K562 (cell line): ENCODE measurements around the gene ELOVL1. TPM values are rescaled to one million over a fixed set of nuclear protein-coding genes. Genes with fewer than 3 reads are reported as not detected.
A peak's percentile ranks its signal among the peaks of the same experiment; 100 is the strongest.

Source experiments
- CREBBP ChIP-seq: IDR thresholded peaks from one replicate; pipeline ENCODE4 v1.6.1; 2012; ENCODE audit warnings: low read depth, mild to moderate bottlenecking, control low read depth, inconsistent platforms, low read length
- DIDO1 ChIP-seq: fragments of 450-650 bp; IDR thresholded peaks from 2 replicates; pipeline ENCODE4 v1.6.1; 2016; ENCODE audit warnings: low read depth, missing biosample characterization, missing genetic modification characterization
- ESRRB ChIP-seq: fragments of 250-450 bp; sonication (Bioruptor Pico); IDR thresholded peaks from 2 replicates; pipeline ENCODE4 v1.5.0; 2020; ENCODE audit warnings: mild to moderate bottlenecking, moderate library complexity, borderline replicate concordance
- FUS ChIP-seq: fragments of 200-400 bp; formaldehyde crosslinking; optimal IDR thresholded peaks from 2 replicates; pipeline ENCODE3; 2017; ENCODE audit warnings: low read depth, low read length
- HMGXB4 ChIP-seq: sonication (generic); formaldehyde crosslinking; IDR thresholded peaks from 2 replicates; pipeline ENCODE4 v1.8.1; 2023; ENCODE audit warnings: mild to moderate bottlenecking, missing genetic modification reagents
- MAFG ChIP-seq: fragments of 450-650 bp; conservative IDR thresholded peaks from 2 replicates; pipeline ENCODE4 v1.6.1; 2016; ENCODE audit warnings: missing genetic modification characterization, missing compliant biosample characterization
- MYBL2 ChIP-seq, 2 experiments: fragments of 450-650 bp in 1 of 2; sonication (generic) in 1 of 2; formaldehyde crosslinking in 1 of 2; IDR thresholded peaks; 2 replicates each; pipeline versions ENCODE4 v1.6.1 to v1.8.1; 2017 to 2022; ENCODE audit warnings: borderline replicate concordance in 1 of 2, inconsistent platforms in 1 of 2, low read depth in 1 of 2, mild to moderate bottlenecking in 1 of 2, missing genetic modification reagents in 1 of 2, moderate library complexity in 1 of 2
- MYC ChIP-seq, 2 experiments: fragments of 250-450 bp in 1 of 2; sonication (Bioruptor Pico) in 1 of 2; IDR thresholded peaks; 2 replicates each; pipeline versions ENCODE4 v1.5.1 to v1.6.1; 2012 to 2021; ENCODE audit warnings: low read depth in 2 of 2, borderline replicate concordance in 1 of 2, improper control_type of control experiment in 1 of 2, low read length in 1 of 2, mild to moderate bottlenecking in 1 of 2, moderate library complexity in 1 of 2
- NCOA1 ChIP-seq: fragments of 450-650 bp; IDR thresholded peaks from 2 replicates; pipeline ENCODE4 v1.6.1; 2016; ENCODE audit warnings: low read depth
- NCOA2 ChIP-seq, 2 experiments: fragments of 450-650 bp; IDR thresholded peaks; 2 replicates each; pipeline ENCODE4 v1.6.1; 2018; ENCODE audit warnings: mild to moderate bottlenecking in 2 of 2, moderate library complexity in 1 of 2; ENCODE audit not compliant: partially characterized antibody in 2 of 2
- PRDM10 ChIP-seq: fragments of 450-650 bp; IDR thresholded peaks from 2 replicates; pipeline ENCODE4 v1.6.1; 2018; ENCODE audit not compliant: partially characterized antibody
- RBM15 ChIP-seq: fragments of 200-400 bp; formaldehyde crosslinking; IDR thresholded peaks from 2 replicates; pipeline ENCODE4 v1.6.1; 2018; ENCODE audit warnings: mild to moderate bottlenecking, low read length, moderate library complexity; ENCODE audit not compliant: insufficient read depth
- SP2 ChIP-seq: IDR thresholded peaks from 2 replicates; pipeline ENCODE4 v1.6.1; 2011; ENCODE audit warnings: mild to moderate bottlenecking, low read depth, low read length, moderate library complexity; ENCODE audit not compliant: poor library complexity, severe bottlenecking; ENCODE audit errors: extremely low read depth
- TARDBP ChIP-seq: fragments of 450-650 bp; IDR thresholded peaks from 2 replicates; pipeline ENCODE4 v1.6.1; 2016
- TCF3 ChIP-seq: sonication (generic); formaldehyde crosslinking; IDR thresholded peaks from 2 replicates; pipeline ENCODE4 v1.4.0; 2020; ENCODE audit warnings: mild to moderate bottlenecking, missing genetic modification reagents
- TEAD4 ChIP-seq, 2 experiments: sonication (generic) in 1 of 2; formaldehyde crosslinking in 1 of 2; IDR thresholded peaks; 2 replicates each; pipeline versions ENCODE4 v1.6.1 to v1.8.0; 2012 to 2022; ENCODE audit warnings: borderline replicate concordance in 1 of 2, inconsistent platforms in 1 of 2, low read length in 1 of 2, mild to moderate bottlenecking in 1 of 2, missing genetic modification reagents in 1 of 2
- U2AF1 ChIP-seq: fragments of 200-400 bp; formaldehyde crosslinking; optimal IDR thresholded peaks from 2 replicates; pipeline ENCODE3; 2017; ENCODE audit warnings: mild to moderate bottlenecking, low read depth, low read length, moderate library complexity
- ZNF133 ChIP-seq: fragments of 250-450 bp; sonication (Bioruptor Pico); IDR thresholded peaks from 2 replicates; pipeline ENCODE4 v1.4.0; 2020; ENCODE audit warnings: mild to moderate bottlenecking
- ZNF174 ChIP-seq: fragments of 250-450 bp; sonication (Bioruptor Pico); IDR thresholded peaks from 2 replicates; pipeline ENCODE4 v1.4.0; 2020; ENCODE audit warnings: mild to moderate bottlenecking
- polyA plus RNA-seq, 8 experiments: library from polyadenylated mRNA; depleted of rRNA in 4 of 8; stranded (reverse) in 5 of 8; unstranded in 3 of 8; fragments of >200 nt; fragmentation: Nextera tagmentation in 2 of 8; fragmentation: Illumina TruSeq in 1 of 8; extraction: Ambion mirVana in 2 of 8; extraction: Trizol in 1 of 8; gene quantifications; 2 replicates each; pipeline versions ENCODE4 v1.2.1 to v1.2.3, GENCODE V29; 2011 to 2014; ENCODE audit warnings: inconsistent platforms in 1 of 8, missing spikeins in 1 of 8
- total RNA-seq, 7 experiments: library from RNA; depleted of rRNA in 6 of 7; stranded (reverse); fragments of >200 nt in 6 of 7; fragmentation: Illumina TruSeq in 2 of 7; extraction: Trizol in 2 of 7; gene quantifications; 2 replicates each; pipeline versions ENCODE4 v1.2.1 to v1.2.3, GENCODE V29; 2011 to 2021; ENCODE audit warnings: low replicate concordance in 1 of 7
- TF ChIP-seq, protein P1 (sequence below): sonication (generic); formaldehyde crosslinking; IDR thresholded peaks from 2 replicates; pipeline ENCODE4 v1.8.0; 2022; ENCODE audit warnings: missing genetic modification reagents, mild to moderate bottlenecking, moderate library complexity, borderline replicate concordance

ELOVL1 gene
- total and polyA plus RNA-seq, 9 of the 15 experiments (the other 6 are each of a cell fraction or from before 2014, with no cell fraction given) = 51.0 to 157 (median 70.3) TPM

DNA sequence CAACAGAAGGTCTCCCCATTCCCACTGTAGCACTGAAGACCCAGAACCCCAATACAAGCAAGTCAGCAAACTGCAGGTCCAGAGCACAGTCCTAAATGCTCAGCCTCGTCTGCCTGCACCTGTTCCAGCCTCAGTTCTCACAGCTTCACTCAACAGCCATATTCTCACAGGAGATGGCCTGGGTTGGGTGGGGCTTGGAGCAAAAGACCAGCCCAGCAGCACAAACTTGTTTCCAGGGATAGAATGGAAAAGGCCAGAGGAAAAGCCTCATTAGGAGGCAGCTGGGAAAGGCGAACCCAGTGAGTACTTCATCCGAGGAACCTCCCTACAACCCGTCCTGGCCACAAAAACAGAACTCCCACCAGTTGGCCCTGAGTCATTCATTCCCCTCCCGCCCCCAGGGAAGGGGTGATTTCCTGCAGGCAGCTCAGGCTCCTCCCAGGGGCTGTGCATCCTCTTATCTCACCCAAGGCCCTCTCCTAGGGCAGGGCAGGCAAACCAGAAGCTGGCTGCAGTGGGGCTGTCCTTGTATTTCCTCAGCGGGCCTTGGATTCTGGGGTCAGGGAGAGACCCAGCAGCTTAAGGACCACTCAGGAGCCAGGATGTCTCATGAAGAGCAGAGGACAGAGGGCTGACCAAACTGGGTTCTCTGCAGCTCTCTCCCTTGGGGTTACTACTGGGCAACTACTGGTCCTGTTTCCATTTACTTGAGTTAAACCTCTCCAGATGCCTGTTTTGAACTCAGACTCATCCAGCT is 37.6 kb downstream of the ELOVL1 start (continued):
- TF ChIP-seq PRDM10 (peak; percentile 48), ZNF174 (no peak), NCOA2 (IDR thresholded peaks at IDR 0.05; ENCODE audit: partially characterized antibody in 2 of 2) (no peak), ESRRB (CRISPR knock-in tag) (no peak), TCF3 (CRISPR knock-in tag) (peak; percentile 47; the same call in 1 of the 2 replicates), HMGXB4 (CRISPR knock-in tag) (no peak), FUS (no peak), SP2 (no peak), DIDO1 (tag) (no peak), MYBL2 (IDR thresholded peaks at IDR 0.05; ENCODE audit: low read depth) (no peak), MYBL2 (CRISPR knock-in tag; IDR thresholded peaks at IDR 0.05; ENCODE audit: borderline replicate concordance) (no peak), CREBBP (no peak), RBM15 (no peak), U2AF1 (no peak), MAFG (tag) (peak; percentile 51), TEAD4 (IDR thresholded peaks at IDR 0.05; ENCODE audit: low read length) (peak; percentile 48), TEAD4 (CRISPR knock-in tag; IDR thresholded peaks at IDR 0.05; ENCODE audit: borderline replicate concordance) (no peak), TARDBP (peak; percentile 74; the same call in 1 of the 2 replicates), ZNF133 (CRISPR knock-in tag) (no peak), MYC (IDR thresholded peaks at IDR 0.05; ENCODE audit: low read depth, low read length) (peak; percentile 55), MYC (CRISPR knock-in tag; IDR thresholded peaks at IDR 0.05; ENCODE audit: borderline replicate concordance, low read depth) (no peak), NCOA1 (0 out of 2 replicates have a peak, but pooled peaks have one; percentile 49)
- TF ChIP-seq, protein P1, sequence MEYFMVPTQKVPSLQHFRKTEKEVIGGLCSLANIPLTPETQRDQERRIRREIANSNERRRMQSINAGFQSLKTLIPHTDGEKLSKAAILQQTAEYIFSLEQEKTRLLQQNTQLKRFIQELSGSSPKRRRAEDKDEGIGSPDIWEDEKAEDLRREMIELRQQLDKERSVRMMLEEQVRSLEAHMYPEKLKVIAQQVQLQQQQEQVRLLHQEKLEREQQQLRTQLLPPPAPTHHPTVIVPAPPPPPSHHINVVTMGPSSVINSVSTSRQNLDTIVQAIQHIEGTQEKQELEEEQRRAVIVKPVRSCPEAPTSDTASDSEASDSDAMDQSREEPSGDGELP (CRISPR knock-in tag) = peak; percentile 73; the same call in 1 of the 2 replicates
